AG08396 (cell line): Measurements from ENCODE around the gene FAM229B.
"Not testable (repeated sequence)": the region's sequence is repeated elsewhere in the genome, so short reads cannot be mapped to it uniquely, and the experiment has no call there.

Experiments
- DNase-seq: peaks from one replicate; pipeline ENCODE4 v3.0.0; 2012; ENCODE audit warnings: low spot score, mixed read lengths

Gene FAM229B

DNA sequence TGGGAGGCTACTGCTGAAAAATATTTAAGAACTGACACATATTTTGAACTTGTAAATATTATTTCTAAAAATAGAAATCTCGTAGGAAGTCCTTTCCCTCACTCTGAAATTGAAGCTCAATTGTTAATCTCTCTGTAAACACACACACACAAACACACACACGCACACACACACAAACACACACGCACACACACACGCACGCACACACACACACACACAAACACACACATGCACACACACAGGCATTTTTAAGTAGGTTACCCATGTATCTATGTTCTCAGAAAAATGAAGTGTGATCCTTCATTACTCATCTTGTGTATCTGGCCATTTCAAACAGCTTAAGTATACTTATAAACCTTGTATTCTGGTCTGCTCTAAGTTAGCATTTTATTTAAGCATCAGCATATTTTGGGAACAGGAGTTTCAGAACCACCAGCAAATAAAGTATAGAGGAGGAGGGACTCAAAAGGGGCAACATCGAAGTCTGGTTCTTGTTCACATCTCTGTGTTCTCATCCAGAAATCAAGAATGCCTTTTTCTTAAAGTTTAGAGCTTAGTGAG is 21.9 kb upstream of the FAM229B start:
- no peak for DNase-seq

GRCh38 chr6:112066606-112067005 is 20.8 kb upstream of the FAM229B start:
- DNase-seq = no peak

DNA sequence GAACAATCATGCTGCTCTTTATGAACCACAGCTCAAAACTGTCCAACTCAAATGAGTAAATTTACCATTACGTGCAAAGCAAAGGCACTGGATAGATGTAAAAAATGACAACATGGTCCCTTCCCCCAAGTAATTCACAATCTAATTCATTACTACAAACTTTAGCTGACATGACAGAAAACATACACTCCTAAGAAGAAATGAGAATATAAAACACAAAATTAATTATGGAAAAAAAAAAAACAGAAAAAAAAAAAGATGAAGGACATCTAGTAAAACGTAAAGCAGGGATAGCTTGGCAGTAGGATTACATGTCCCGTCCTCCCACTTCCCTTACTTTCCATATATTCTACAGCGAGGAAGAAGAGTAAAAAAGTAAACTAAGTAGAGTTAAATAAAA is 5.8 kb upstream of the FAM229B start:
- DNase-seq = no peak

- DNase-seq = no peak
Measured at GRCh38 chr6:112085286-112086065, 1.9 kb upstream of the FAM229B start.

GRCh38 chr6:112086744-112087135 is 651 bp upstream of the FAM229B start:
- DNase-seq = peak; percentile 32

- no peak for DNase-seq
Measured at GRCh38 chr6:112087916-112088315, 525 bp downstream of the FAM229B start.

DNA sequence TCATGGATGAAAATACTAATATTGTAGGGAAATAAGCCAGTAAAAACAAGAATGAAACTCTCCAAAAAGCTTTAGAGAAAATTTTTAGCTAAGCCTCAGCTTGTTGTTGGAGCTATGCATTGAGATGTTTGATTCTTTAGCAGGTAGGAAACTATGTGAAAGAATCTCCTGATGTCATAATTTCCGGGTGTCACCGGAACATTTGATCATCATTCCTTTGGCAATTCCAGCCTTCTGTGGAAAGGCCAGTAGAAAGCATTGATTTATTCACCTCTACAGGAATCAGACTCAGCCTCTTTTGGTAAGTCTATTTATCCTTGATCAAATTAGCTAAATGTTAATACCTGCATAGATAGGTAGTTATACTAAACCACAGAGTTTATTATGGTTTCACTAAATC is 9.5 kb downstream of the FAM229B start:
- no peak for DNase-seq

GRCh38 chr6:112100561-112100960 is 13.2 kb downstream of the FAM229B start:
- DNase-seq = no peak

GRCh38 chr6:112106026-112106425 is 18.6 kb downstream of the FAM229B start:
- not testable (repeated sequence) for DNase-seq

DNA sequence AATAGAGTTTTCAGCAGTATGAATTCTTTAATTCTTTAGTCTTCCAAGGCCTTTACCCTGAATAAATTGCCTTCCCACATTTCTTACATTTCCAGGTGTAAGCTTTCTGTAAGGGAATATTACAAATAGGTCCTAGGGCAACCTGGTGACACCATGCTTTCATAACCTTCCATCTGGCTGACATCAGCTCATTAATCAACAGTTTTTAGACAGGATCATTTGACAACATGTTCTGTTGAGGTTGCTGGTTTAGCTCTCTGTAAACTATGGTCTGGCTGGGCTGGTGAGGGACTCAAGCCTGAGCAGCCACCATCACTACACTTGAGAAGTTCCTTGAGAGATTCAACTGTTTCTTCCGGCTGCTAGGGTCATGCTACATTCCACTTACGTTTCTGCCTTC is 19.2 kb downstream of the FAM229B start:
- DNase-seq = no peak

- DNase-seq = no peak
Measured at GRCh38 chr6:112109262-112109661, 21.9 kb downstream of the FAM229B start.

DNA sequence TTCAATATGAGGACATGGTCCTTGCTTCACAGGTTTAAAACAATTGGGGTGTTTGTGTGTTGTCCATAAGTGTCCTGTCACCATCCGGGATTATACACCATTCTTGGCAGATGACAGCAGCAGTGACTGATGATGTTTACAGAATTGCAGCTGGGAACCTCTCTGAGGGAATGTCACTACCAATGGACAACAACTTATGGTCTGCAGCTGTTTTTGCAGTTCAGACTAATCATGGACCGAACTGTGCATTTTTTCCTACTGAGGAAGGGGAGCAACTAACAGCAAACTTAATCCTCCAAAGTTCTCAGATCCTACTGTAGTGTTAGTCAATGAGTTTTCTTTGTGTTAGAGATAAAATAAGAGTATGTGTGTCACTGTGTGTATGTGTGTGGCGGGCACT is 26.0 kb downstream of the FAM229B start:
- DNase-seq = no peak

- no peak for DNase-seq
Measured at GRCh38 chr6:112113918-112114317, 26.5 kb downstream of the FAM229B start.

GRCh38 chr6:112114577-112115223 is 27.3 kb downstream of the FAM229B start:
- no peak for DNase-seq

DNA sequence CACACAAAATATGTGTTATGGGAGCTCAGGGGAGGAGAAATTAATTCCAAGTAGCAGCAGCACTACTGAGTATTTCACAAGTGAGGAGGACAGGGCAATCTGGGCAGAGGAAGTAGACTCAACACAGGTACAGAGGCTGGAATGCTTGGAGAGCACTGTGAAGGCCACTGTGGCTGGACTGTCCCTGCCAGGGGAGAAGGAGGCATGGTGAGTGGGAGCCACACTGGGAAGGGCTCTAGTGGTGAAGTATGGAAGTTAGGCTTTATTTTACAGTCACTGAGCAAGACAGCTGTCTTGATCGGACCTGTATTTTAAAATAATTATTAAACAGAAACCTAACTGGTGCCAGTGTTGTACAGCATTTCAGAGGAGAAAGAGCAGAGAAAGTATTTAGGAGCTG is 28.8 kb downstream of the FAM229B start:
- no peak for DNase-seq

- peak; percentile 14 for DNase-seq
Measured at GRCh38 chr6:112117554-112117953, 30.2 kb downstream of the FAM229B start.

- DNase-seq = no peak
Measured at GRCh38 chr6:112118034-112118433, 30.6 kb downstream of the FAM229B start.

GRCh38 chr6:112122756-112123155 is 35.4 kb downstream of the FAM229B start:
- no peak for DNase-seq

DNA sequence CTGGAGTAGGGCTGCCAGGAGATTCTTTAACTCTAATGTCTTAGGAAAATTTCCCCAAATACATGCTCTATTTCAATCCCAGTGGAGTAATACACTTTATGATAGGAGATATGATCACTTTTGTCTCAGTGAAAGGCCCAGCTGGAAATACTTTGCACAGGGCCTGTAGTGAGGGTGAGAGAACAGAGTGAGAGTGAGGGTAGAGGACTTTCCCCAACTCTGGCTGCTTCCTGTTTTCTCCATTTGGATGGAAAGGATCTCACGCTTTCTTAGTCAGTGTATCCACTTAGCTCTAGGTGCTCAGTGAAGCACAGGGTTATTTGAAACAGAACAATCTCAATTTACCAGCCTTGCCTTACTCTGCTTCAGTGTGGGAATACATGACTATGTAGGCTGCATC is 36.6 kb downstream of the FAM229B start:
- DNase-seq = no peak

- DNase-seq = no peak
Measured at GRCh38 chr6:112128208-112128607, 40.8 kb downstream of the FAM229B start.

- no peak for DNase-seq
Measured at GRCh38 chr6:112130878-112131277, 43.5 kb downstream of the FAM229B start.

GRCh38 chr6:112139052-112139451 is 51.7 kb downstream of the FAM229B start:
- no peak for DNase-seq

DNA sequence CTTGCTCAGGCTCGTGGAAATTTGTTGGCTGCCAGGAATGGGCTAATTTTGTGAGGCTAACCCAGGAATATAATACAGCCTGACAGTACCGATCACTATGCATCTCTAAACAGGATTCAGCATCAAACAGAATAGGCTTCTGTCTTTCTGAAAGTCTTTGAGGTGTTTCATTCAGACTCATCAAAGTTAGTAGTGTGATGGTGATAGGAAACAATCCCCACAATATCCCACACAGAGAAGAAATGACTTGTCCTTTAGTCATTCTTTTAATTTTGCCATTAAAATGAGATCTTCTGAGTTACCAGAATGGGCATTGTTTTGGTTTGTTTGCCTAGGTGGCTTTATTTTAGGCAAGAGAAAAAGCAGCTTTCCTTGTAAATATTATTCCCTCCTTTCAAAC is 54.3 kb downstream of the FAM229B start:
- no peak for DNase-seq
